Measurements from ENCODE around the gene PAPLN. TPM values are rescaled to one million over a fixed set of nuclear protein-coding genes. Genes with fewer than 3 reads are reported as not detected.

The PAPLN gene
- total and polyA plus RNA-seq, 2 of the 13 experiments (the other 11 are each of a cell fraction or from before 2014, with no cell fraction given), result not detected

GRCh38 chr14:73286598-73286997 is 49.3 kb downstream of the PAPLN start (continued):
- TF ChIP-seq ZNF275 (CRISPR knock-in tag; IDR thresholded peaks at IDR 0.05; ENCODE audit: borderline replicate concordance) (no peak), ZNF512B (CRISPR knock-in tag; IDR thresholded peaks at IDR 0.05; ENCODE audit: borderline replicate concordance) (no peak)

GRCh38 chr14:73287071-73287470 is 49.8 kb downstream of the PAPLN start:
- intact Hi-C loops (cut with micrococcal nuclease; ENCODE audit: unreplicated experiment), result loop anchor here (10.0 kb wide), 1 partner anchor 52 kb away; the partner anchor contains the start of gene PAPLN
- Histone ChIP-seq H4K20me1 (ENCODE audit: insufficient read depth, low read length) (peaks cover 4% of the 10 kb centered on the region; the same call in 1 of the 2 replicates), H3K79me2 (ENCODE audit: insufficient read depth, low read length) (no peaks in the 10 kb centered on the region), H3K4me3 (replicated peaks in 1 of 3; ENCODE audit: insufficient read depth in 1 of 3, low read depth in 2 of 3, low read length in 3 of 3) (no peak overlapping the region), H3K36me3 (replicated peaks in 1 of 2; ENCODE audit: control insufficient read depth in 1 of 2, insufficient read depth in 2 of 2, low read length in 2 of 2) (peaks cover 21 to 53% of the 10 kb centered on the region in 2 experiments), H3K4me2 (ENCODE audit: low read depth, low read length) (no peak overlapping the region), H3K9ac (ENCODE audit: insufficient read depth, low read depth, low read length) (no peak overlapping the region), H3K9me3 (ENCODE audit: low read length) (no peaks in the 10 kb centered on the region), H3K27me3 (ENCODE audit: control insufficient read depth in 1 of 2, insufficient read depth in 2 of 2, low read length in 2 of 2) (no peaks in the 10 kb centered on the region), H2AFZ (ENCODE audit: low read length) (no peak overlapping the region), H3K4me1 (ENCODE audit: insufficient read depth, low read length) (peaks cover 4% of the 10 kb centered on the region), H3K27ac (ENCODE audit: extremely low read length, insufficient read depth, low read length) (no peak overlapping the region)
- ATAC-seq (no peak), FAIRE-seq (no peak), DNase-seq (ENCODE audit: low spot score) (no peak)
- WGBS (ENCODE audit: low lambda C conversion rate), result 100% methylated on average over 5 of the region's 5 CpGs
- ChIA-PET CTCF (ENCODE audit: low intra/inter-chr PET ratio, low total read pairs) (no interaction called here), POLR2A (no interaction called here)
- in situ Hi-C loops (cut with HindIII; ENCODE audit: extremely low pct_ligation_motif_present, low pct_unique_long_range_greater_than_20kb), result no loop called here
- no TSS peak for BruUV-seq (replicated peaks)
- TF ChIP-seq POLR2AphosphoS2 (IDR thresholded peaks at IDR 0.05; ENCODE audit: low read depth, low read length), result no peak
- TF ChIP-seq REL (CRISPR knock-in tag; conservative IDR thresholded peaks at IDR 0.05), result no peak
- no peak for TF ChIP-seq HDAC1 (CRISPR knock-in tag; IDR thresholded peaks at IDR 0.05)
- no peak for TF ChIP-seq ZNF337 (CRISPR knock-in tag; IDR thresholded peaks at IDR 0.05; ENCODE audit: borderline replicate concordance, low read depth)
- no peak for TF ChIP-seq ZFP1 (CRISPR knock-in tag; IDR thresholded peaks at IDR 0.05)
- TF ChIP-seq CCAR2 (optimal IDR thresholded peaks at IDR 0.05; ENCODE audit: low read depth, low read length), result no peak
- no peak for TF ChIP-seq GFI1 (CRISPR knock-in tag; IDR thresholded peaks at IDR 0.05; ENCODE audit: borderline replicate concordance)
- TF ChIP-seq E2F1 (CRISPR knock-in tag; IDR thresholded peaks at IDR 0.05), result no peak
- no peak for TF ChIP-seq ZBTB2 (CRISPR knock-in tag; IDR thresholded peaks at IDR 0.05; ENCODE audit: low read depth)
